HG02759 (cell line): ENCODE measurements around the gene PLXNB1.
"Not testable (repeated sequence)": the region's sequence is repeated elsewhere in the genome, so short reads cannot be mapped to it uniquely, and the experiment has no call there.

ENCODE experiments used
- ATAC-seq: cut with Tn5 transposase; IDR thresholded peaks from one replicate; pipeline ENCODE4 v1.9.1; 2021; ENCODE audit warnings: mild to moderate bottlenecking, moderate library complexity; ENCODE audit not compliant: unreplicated experiment

Gene PLXNB1

GRCh38 chr3:48407542-48408099 is 22.3 kb downstream of the PLXNB1 start:
- ATAC-seq: no peak

DNA sequence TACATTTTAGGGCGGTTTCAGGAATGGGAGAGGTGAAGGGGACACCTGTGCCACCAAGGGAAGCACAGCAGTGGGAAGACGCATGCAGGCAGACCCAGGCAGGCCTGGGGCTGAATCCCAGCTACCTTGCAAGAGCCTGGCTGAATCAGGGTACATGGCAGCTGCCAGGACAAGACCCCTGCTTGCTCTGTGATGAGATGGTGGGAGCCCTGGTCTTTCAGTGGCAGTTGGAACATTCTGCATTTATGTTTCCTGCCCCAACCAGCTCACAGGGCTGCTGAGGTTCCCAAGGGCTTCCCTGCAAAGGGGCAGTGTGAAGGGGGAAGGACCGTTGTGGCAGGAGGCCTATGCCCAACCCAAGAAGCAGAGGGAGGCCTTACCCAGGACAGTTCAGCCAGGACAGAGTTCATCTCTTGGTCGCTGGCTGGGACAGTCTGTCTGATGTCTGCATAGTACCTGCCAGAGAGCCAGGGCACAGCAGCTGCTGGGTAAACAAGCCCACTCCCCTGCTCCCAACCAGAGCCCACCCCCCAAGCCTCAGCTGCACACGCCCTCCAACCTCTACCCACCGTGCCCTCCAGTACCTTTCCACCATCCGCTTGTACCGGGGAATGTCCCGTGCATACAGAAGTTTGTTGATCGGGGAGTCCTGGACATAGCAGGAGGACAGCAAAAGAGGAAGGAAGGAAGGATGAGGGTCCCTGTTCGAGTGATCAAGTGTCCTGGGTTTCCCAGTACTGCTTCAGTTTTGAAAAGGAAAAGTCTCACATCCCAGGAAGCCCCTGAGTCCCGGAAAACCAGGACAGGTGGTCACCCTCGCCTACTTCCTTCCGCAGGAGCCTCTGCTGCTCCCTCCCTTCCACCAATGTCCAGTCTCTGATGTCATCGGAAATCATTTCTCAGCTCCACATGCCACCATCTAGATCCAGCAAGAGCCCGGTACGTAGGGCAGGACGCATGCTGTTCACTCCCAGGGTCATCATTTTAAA is 23.1 kb downstream of the PLXNB1 start:
- no peak for ATAC-seq

GRCh38 chr3:48405971-48406370 is 23.9 kb downstream of the PLXNB1 start:
- no peak for ATAC-seq

GRCh38 chr3:48405343-48405881 is 24.5 kb downstream of the PLXNB1 start:
- ATAC-seq: no peak

DNA sequence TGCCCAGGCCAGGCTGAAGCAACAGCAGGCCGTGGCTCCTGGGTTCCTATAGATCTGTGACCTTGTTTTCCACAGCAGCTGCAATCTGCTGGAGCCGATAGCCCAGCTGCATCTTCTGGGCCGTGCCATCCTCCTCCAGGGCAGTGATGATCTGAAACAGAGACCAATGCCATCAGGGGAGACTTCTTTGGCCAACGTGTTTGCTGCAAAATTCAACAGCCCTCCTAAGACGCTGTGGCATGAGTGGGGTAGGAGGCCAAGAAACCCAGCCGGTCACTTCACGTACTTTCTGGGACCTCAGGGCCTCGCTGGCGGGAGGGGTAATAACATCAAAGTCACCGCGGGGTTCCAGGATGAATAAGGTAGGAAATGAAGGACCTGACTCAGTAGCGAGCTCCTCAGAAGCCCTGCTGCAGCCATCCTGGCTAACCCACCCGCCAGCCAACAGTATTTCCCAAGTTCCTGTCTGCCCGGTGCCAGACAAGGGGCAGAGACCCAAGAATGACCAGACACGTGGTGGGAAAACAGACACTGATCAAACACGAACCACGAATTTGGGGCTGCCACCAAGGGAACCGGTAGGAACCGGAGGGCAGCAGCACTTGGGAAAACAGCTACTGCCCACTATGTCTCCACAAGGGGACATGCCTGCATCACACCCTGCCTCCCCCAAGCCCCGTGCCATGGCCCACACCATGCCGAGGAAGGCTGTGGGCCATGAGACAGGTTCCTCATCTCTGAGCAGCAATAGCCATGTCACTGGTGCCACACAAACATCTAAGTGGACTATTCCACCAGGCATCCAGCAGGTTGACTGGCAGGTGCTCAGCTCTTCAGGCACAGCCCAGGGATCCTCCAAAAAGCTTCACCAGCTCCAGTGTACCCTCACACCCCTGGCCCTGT is 25.2 kb downstream of the PLXNB1 start:
- no peak for ATAC-seq

- no peak for ATAC-seq
These were observed 26.1 kb downstream of the PLXNB1 start for GRCh38 chr3:48403533-48404439.

- ATAC-seq: no peak
These were observed 27.0 kb downstream of the PLXNB1 start for GRCh38 chr3:48402907-48403306.

DNA sequence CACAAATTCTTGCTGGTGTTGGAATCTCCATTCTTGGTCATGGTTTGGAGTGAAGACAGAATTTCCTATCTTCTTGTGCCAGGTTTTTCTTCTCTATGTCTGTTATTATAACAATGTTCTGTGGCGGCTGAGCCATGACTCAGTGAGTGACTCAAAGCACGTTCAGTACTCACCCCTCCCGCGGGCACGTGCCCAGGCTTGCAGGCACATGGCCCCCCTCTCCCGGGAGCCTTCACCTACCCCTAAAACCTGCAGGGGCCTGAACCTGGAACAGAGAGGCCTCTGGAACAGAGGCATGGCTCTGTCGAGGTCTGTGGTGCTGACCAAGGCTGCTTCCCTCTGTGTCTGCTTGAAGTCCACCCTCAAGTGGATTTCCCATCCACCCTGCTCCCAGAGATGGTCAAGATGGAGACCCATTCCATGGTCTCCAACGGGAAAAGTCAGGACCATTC is 27.6 kb downstream of the PLXNB1 start:
- ATAC-seq: no peak

GRCh38 chr3:48401434-48401901 is 28.4 kb downstream of the PLXNB1 start:
- not testable (repeated sequence) for ATAC-seq

DNA sequence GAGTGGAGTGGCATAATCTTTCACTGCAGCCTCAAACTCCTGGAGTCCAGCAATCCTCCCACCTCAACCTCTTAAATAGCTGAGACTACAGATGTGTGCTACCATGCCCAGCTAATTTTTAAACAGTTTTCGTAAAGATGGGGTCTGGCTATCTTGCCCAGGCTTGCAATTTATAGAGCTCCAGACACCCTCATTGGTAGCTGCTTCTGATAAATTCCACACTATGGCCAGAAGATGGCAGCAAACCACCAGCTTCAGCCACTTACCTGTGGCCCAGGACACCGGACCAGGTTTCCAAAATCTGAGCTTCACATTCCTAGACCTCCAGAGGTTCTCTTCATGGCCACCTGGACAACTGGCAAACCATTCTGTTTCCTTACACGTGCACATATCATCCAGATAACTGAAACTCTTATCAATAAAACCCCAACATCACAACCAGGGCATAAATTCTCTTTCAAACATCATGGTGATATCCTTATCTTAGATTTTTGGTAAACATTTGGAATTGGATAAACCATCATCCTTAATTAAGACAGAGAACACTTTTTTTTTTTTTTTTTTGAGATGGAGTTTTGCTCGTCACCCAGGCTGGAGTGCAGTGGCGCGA is 29.0 kb downstream of the PLXNB1 start:
- no peak for ATAC-seq

DNA sequence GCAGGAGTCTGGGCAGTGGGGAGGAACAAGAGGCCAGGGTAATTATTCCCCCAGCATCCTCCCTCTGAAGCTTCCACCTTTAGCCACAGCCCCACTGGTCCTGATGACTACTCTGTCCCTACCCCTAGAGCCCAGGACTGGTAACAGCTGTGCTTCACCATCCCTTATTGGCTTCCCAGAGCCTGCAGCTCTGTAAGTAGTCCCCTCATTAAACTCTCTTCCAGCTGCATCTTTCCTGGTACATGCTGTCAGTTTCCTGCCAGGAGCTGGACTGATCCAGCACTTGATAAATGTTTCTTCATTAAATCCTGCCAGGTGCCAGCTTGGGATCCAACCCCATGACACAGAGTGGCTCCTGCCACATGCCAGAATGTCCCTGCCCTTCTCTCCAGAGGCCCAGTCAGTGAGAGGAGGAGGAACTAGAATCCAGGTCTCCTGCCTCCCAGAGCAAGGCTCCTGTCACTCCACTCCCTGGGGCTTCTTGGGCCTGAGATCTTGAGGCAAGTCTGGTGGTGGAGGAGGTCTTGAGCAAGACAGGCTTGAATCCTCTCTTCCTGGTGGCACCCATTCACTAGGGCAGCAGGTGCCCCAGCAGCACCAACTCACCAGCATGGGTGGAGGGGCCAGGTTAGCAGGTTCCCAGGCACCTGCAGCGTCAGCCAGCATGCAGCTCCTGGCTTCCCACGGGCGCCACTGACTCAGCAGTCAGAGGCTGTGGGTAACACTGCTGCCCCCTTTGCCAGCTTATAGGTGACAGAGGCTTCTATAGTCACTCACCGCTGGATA is 30.3 kb downstream of the PLXNB1 start:
- ATAC-seq: no peak

GRCh38 chr3:48398701-48399386 is 31.0 kb downstream of the PLXNB1 start:
- no peak for ATAC-seq

DNA sequence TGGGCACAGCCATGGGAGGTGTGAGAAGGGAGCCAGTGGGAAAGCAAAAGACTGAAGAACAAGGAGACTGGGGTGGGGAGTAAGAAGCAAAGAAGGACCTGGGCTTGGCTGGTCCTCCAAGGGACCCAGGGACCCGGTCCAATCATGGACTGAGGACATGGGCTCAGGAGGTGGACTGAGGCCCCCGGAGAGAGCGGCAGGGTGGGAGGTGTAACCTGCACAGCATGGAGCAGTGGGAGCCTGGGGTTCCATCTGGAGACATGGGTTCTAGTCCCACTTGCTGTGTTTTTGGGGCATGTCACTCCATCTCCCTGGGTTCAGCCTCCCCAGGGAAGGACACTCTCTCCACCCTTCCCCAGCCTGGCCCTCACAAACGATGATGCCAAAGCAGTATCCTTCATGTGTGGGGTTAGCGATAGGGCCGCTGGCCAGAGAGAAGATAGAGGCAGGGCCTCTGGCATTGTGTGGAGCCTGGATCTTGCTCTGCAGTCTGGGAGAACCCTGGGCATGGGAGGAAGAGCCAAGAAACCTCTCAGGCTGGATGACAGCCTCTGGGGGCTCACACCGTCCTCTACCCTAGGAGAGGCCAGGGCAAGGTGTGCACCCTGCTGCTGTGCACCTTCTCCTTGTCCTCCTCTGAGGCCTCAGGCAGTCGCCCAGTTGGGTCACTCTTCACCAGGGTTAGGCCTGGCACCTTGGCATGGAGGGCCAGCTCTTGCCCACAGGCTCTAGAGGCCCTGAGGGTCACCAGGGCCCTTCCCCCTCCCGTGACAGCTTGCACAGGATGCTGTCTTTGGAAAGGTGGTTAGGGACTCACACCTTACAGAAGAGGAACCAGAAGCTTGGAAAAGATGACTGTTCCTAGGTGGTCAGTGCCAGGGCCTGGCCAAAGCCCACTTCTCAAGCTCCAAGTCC is 31.9 kb downstream of the PLXNB1 start:
- no peak for ATAC-seq

DNA sequence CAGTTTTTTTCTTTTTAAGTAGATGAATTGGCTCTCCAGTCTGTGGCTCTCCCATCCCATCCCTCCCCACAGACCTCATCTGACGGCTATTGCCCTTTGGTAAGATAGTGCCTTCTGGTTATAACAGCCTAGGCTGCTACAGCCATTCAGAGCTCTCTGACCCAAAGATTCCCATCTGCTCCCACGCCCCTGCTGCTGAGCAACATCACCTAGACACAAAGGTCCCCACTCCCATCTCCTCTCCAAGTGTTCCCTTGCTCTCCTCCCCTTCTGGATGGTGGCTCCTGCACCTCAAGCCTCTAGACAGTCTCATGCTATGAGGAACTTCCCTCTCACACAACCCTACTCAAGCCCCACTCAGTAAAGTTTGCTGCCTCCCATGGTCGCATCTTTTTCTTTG is 34.2 kb downstream of the PLXNB1 start:
- no peak for ATAC-seq

- no peak for ATAC-seq
These were observed 35.5 kb downstream of the PLXNB1 start for GRCh38 chr3:48394391-48394790.

DNA sequence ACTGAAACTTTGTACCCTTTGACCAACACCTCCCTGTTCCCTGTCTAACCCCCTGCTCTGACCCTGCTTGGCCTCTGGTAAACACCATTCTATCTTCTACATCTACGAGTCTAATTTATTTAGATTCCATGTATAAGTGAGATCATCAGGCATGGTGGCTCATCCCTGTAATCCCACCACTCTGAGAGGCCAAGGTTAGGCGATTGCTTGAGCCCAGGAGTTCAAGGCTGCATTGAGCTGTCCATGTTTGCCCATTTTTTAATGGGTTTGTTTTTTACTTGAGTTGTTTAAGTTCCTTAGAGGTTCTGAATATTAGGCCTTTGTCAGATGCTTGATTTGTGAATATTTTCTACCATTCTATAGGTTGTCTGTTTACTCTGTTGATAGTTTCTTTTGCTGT is 40.9 kb downstream of the PLXNB1 start:
- ATAC-seq: no peak

- no peak for ATAC-seq
These were observed 42.3 kb downstream of the PLXNB1 start for GRCh38 chr3:48387634-48388033.
